OCI-LY1 (cell line): ENCODE measurements around the gene LMBR1.
"Not testable (repeated sequence)": the region's sequence is repeated elsewhere in the genome, so short reads cannot be mapped to it uniquely, and the experiment has no call there.

Source experiments
- H2AFZ ChIP-seq: fragments of 200-600 bp; sonication (generic), shearing (Covaris generic); 2 replicates; pipeline ENCODE4 v1.6.0; 2014; ENCODE audit warnings: antibody characterized with exemption, mild to moderate bottlenecking, low read length
- H3F3A ChIP-seq: fragments of 200-600 bp; sonication (generic), shearing (Covaris generic); 2 replicates; pipeline ENCODE4 v1.6.0; 2014; ENCODE audit warnings: mild to moderate bottlenecking, antibody characterized with exemption, low read length, moderate library complexity; ENCODE audit not compliant: insufficient read depth
- H3K27ac ChIP-seq: fragments of 200-600 bp; sonication (generic); 2 replicates; pipeline ENCODE4 v1.5.1; 2014; ENCODE audit warnings: low read length, mixed run types, mild to moderate bottlenecking, low read depth; ENCODE audit not compliant: poor library complexity, severe bottlenecking
- H3K27me3 ChIP-seq: fragments of 200-600 bp; sonication (generic); 2 replicates; pipeline ENCODE4 v1.6.0; 2014; ENCODE audit warnings: antibody characterized with exemption, mild to moderate bottlenecking, low read length, moderate library complexity; ENCODE audit not compliant: insufficient read depth
- H3K36me3 ChIP-seq: fragments of 200-600 bp; sonication (generic); 2 replicates; pipeline ENCODE4 v1.6.1; 2014; ENCODE audit warnings: mild to moderate bottlenecking, antibody characterized with exemption, low read length, moderate library complexity, mixed read lengths; ENCODE audit not compliant: insufficient read depth
- H3K4me1 ChIP-seq: fragments of 200-600 bp; sonication (generic); 2 replicates; pipeline ENCODE4 v1.5.1; 2014; ENCODE audit warnings: mild to moderate bottlenecking, low read length, moderate library complexity; ENCODE audit not compliant: insufficient read depth, severe bottlenecking
- H3K4me2 ChIP-seq: fragments of 200-600 bp; sonication (generic), shearing (Covaris generic); 2 replicates; pipeline ENCODE4 v1.6.1; 2014; ENCODE audit warnings: low read length
- H3K4me3 ChIP-seq: fragments of 200-600 bp; sonication (generic); 2 replicates; pipeline ENCODE4 v1.5.1; 2014; ENCODE audit warnings: low read length, low read depth, mild to moderate bottlenecking, mixed read lengths; ENCODE audit not compliant: poor library complexity, severe bottlenecking
- H3K79me2 ChIP-seq: fragments of 200-600 bp; shearing (Covaris generic); 2 replicates; pipeline ENCODE4 v1.6.1; 2016; ENCODE audit warnings: mixed run types, low read length, mixed read lengths; ENCODE audit not compliant: insufficient read depth
- H3K9ac ChIP-seq: fragments of 200-600 bp; sonication (generic), shearing (Covaris generic); 2 replicates; pipeline ENCODE4 v1.6.1; 2014; ENCODE audit warnings: mild to moderate bottlenecking, low read length, mixed read lengths
- H3K9me2 ChIP-seq: fragments of 200-600 bp; sonication (generic), shearing (Covaris generic); 2 replicates; pipeline ENCODE4 v1.6.1; 2014; ENCODE audit warnings: low read depth, mild to moderate bottlenecking, low read length, mixed read lengths
- H3K9me3 ChIP-seq: fragments of 200-600 bp; shearing (Covaris generic); 2 replicates; pipeline ENCODE4 v1.6.1; 2014; ENCODE audit warnings: low read length, mixed read lengths
- H4K20me1 ChIP-seq: fragments of 200-600 bp; sonication (generic), shearing (Covaris generic); 2 replicates; pipeline ENCODE4 v1.6.0; 2016; ENCODE audit warnings: mild to moderate bottlenecking, low read length; ENCODE audit not compliant: insufficient read depth
- EZH2 ChIP-seq: fragments of 200-600 bp; sonication (generic), shearing (Covaris generic); IDR thresholded peaks from 2 replicates; pipeline ENCODE4 v1.8.0; 2017; ENCODE audit warnings: borderline replicate concordance, mixed run types, mild to moderate bottlenecking, antibody characterized with exemption, low read length, moderate library complexity, mixed read lengths
- TF ChIP-seq, protein P1 (sequence below): fragments of 200-600 bp; sonication (generic), shearing (Covaris generic); IDR thresholded peaks from 2 replicates; pipeline ENCODE4 v1.5.1; 2017; ENCODE audit warnings: mild to moderate bottlenecking, antibody characterized with exemption, low read length, moderate library complexity, mixed read lengths

Gene LMBR1

DNA sequence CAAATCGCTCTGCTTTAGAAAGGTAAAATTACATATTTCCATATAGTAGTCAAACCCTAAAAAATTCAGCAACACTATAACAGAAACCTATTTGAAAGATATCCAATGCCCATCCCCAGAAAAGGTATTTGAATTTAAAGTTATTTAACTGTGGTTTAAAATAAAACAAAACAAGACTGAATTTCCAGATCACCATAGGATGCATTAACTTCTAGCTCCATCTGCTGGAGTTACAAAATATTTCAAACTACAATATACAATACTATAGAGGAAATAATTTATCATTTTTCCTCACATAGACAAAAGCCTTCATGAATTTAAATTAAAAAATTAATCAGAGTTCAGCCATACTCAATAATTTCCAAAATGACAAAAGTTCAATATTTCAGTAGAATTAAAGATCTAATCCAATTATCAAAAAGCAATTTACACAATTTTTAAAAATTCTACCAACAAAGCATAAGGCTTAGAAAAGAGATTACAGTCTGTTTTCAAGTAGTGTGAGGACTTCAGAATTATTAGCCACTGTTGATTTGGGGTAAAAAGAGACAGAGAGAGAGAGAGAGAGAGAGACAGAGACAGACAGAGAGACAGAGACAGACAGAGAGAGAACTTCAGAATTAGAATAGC lies 75.9 kb downstream of the LMBR1 start:
- Histone ChIP-seq H4K20me1 (no peaks in the 10 kb centered on the region), H3K27ac (no peak overlapping the region), H3K4me2 (no peak overlapping the region), H3K4me3 (no peak overlapping the region), H3K9me2 (no peaks in the 10 kb centered on the region), H2AFZ (no peak overlapping the region), H3F3A (no peaks in the 10 kb centered on the region), H3K9ac (no peak overlapping the region), H3K36me3 (peaks cover 30% of the 10 kb centered on the region; the same call in 1 of the 2 replicates), H3K4me1 (no peaks in the 10 kb centered on the region), H3K79me2 (no peaks in the 10 kb centered on the region), H3K27me3 (no peaks in the 10 kb centered on the region), H3K9me3 (no peaks in the 10 kb centered on the region)
- TF ChIP-seq EZH2, result no peak
- TF ChIP-seq, protein P1, sequence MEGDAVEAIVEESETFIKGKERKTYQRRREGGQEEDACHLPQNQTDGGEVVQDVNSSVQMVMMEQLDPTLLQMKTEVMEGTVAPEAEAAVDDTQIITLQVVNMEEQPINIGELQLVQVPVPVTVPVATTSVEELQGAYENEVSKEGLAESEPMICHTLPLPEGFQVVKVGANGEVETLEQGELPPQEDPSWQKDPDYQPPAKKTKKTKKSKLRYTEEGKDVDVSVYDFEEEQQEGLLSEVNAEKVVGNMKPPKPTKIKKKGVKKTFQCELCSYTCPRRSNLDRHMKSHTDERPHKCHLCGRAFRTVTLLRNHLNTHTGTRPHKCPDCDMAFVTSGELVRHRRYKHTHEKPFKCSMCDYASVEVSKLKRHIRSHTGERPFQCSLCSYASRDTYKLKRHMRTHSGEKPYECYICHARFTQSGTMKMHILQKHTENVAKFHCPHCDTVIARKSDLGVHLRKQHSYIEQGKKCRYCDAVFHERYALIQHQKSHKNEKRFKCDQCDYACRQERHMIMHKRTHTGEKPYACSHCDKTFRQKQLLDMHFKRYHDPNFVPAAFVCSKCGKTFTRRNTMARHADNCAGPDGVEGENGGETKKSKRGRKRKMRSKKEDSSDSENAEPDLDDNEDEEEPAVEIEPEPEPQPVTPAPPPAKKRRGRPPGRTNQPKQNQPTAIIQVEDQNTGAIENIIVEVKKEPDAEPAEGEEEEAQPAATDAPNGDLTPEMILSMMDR, result peak; percentile 78

DNA sequence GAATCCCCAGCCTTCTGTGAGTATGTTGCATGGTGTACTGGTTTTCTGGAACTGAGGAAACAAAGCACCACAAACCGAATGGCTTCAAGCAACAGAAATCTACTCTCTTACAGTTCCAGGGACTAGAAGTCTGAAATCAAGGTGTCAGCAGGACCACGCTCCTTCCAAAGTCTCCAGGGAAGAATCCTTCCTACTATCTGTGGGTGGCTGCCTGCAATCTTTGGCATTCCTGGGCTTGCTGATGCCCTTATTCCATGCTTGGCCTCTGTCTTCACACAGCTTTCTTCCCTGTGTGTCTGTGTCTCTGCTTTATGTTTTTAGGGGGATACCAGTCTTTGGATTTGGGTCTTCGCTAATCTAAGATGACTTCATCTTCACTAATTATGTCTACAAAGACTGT lies 81.3 kb downstream of the LMBR1 start:
- Histone ChIP-seq H3K36me3 (peaks cover 23% of the 10 kb centered on the region), H3K4me2 (no peak overlapping the region), H3K27me3 (no peaks in the 10 kb centered on the region), H3K27ac (no peak overlapping the region), H3K9ac (no peak overlapping the region), H2AFZ (no peak overlapping the region), H3K79me2 (no peaks in the 10 kb centered on the region), H3K4me1 (no peaks in the 10 kb centered on the region), H3K9me3 (no peaks in the 10 kb centered on the region), H3K9me2 (no peaks in the 10 kb centered on the region), H3K4me3 (no peak overlapping the region), H4K20me1 (no peaks in the 10 kb centered on the region), H3F3A (no peaks in the 10 kb centered on the region)
- TF ChIP-seq, protein P1, result no peak
- no peak for TF ChIP-seq EZH2

DNA sequence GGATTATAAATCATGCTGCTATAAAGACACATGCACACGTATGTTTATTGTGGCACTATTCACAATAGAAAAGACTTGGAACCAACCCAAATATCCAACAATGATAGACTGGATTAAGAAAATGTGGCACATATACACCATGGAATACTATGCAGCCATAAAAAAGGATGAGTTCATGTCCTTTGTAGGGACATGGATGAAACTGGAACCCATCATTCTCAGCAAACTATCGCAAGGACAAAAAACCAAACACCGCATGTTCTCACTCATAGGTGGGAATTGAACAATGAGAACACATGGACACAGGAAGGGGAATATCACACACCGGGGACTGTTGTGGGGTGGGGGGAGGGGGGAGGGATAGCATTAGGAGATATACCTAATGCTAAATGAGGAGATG lies 89.3 kb downstream of the LMBR1 start:
- not testable (repeated sequence) for H4K20me1 ChIP-seq, H2AFZ ChIP-seq, H3K9ac ChIP-seq, H3K4me3 ChIP-seq, H3K27ac ChIP-seq, H3F3A ChIP-seq, H3K4me2 ChIP-seq, H3K79me2 ChIP-seq, H3K4me1 ChIP-seq, H3K9me3 ChIP-seq, H3K27me3 ChIP-seq, H3K9me2 ChIP-seq
- H3K36me3 ChIP-seq, result peaks cover 26% of the 10 kb centered on the region; the same call in 1 of the 2 replicates

DNA sequence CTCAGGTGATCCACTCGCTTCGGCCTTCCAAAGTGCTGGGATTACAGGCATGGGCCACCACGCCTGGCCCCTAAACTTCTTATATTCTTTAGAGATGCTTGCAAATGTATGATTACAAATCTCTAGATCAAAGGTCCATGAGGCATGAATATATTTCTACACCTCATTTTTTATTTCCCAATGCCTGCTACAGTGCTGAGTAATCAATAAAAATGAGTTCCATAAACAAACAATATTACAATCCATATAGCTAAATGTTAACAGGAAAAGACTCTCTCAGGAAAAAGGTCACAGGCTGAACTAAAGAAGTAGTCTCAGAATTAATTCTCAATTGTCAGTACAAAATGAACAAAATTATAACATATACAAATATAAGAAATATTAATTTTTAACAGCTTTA lies 90.8 kb downstream of the LMBR1 start:
- Histone ChIP-seq H3K4me1 (no peaks in the 10 kb centered on the region), H4K20me1 (no peaks in the 10 kb centered on the region), H3F3A (no peaks in the 10 kb centered on the region), H3K9ac (no peak overlapping the region), H3K27me3 (no peaks in the 10 kb centered on the region), H3K27ac (no peak overlapping the region), H3K9me3 (0 out of 2 replicates have a peak, but pooled peaks cover 2% of the 10 kb centered on the region), H2AFZ (no peak overlapping the region), H3K9me2 (no peaks in the 10 kb centered on the region), H3K4me2 (no peak overlapping the region), H3K36me3 (peaks cover 19% of the 10 kb centered on the region; the same call in 1 of the 2 replicates), H3K4me3 (no peak overlapping the region), H3K79me2 (no peaks in the 10 kb centered on the region)
- TF ChIP-seq, protein P1, result no peak
- TF ChIP-seq EZH2, result no peak
